ENCODE measurements around the gene GNG13.

- TF ChIP-seq CTCF (IDR thresholded peaks at IDR 0.05) (no peak), POLR2A (IDR thresholded peaks at IDR 0.05) (no peak)
Measured at GRCh38 chr16:832652-833336, 32.3 kb upstream of the GNG13 start.

Measured in heart left ventricle (tissue), 13 donors.